DOHH2 (cell line): Measurements from ENCODE around the gene DDX59.

Experiments
- H3F3A ChIP-seq: fragments of 200-600 bp; sonication (generic), shearing (Covaris generic); 2 replicates; pipeline ENCODE4 v1.6.0; 2016; ENCODE audit warnings: antibody characterized with exemption, mild to moderate bottlenecking; ENCODE audit not compliant: control insufficient read depth, insufficient read depth
- H3K27ac ChIP-seq: fragments of 200-600 bp; sonication (generic); 2 replicates; pipeline ENCODE4 v1.5.1; 2014; ENCODE audit warnings: low read depth, mild to moderate bottlenecking, low read length, moderate library complexity
- H3K27me3 ChIP-seq: fragments of 200-600 bp; sonication (generic); 2 replicates; pipeline ENCODE4 v1.6.1; 2014; ENCODE audit warnings: mild to moderate bottlenecking, low read length, mixed read lengths; ENCODE audit not compliant: control insufficient read depth
- H3K36me3 ChIP-seq: fragments of 200-600 bp; sonication (generic); 2 replicates; pipeline ENCODE4 v1.6.1; 2014; ENCODE audit warnings: mild to moderate bottlenecking, low read length, moderate library complexity, mixed read lengths; ENCODE audit not compliant: control insufficient read depth
- H3K4me1 ChIP-seq: fragments of 200-600 bp; sonication (generic); 2 replicates; pipeline ENCODE4 v1.6.1; 2014; ENCODE audit warnings: mild to moderate bottlenecking, low read length, mixed read lengths; ENCODE audit not compliant: control insufficient read depth
- H3K4me2 ChIP-seq: fragments of 200-600 bp; sonication (generic); 2 replicates; pipeline ENCODE4 v1.6.0; 2014; ENCODE audit warnings: mild to moderate bottlenecking, low read length, moderate library complexity
- H3K4me3 ChIP-seq: fragments of 200-600 bp; sonication (generic); 2 replicates; pipeline ENCODE4 v1.5.1; 2014; ENCODE audit warnings: mild to moderate bottlenecking, low read length, mixed read lengths
- H3K79me2 ChIP-seq: fragments of 200-600 bp; sonication (generic); 2 replicates; pipeline ENCODE4 v1.6.1; 2014; ENCODE audit warnings: mild to moderate bottlenecking, low read length, mixed read lengths; ENCODE audit not compliant: control insufficient read depth
- H3K9me2 ChIP-seq: fragments of 200-600 bp; sonication (generic); replicated peaks from 2 replicates; pipeline ENCODE4 v1.6.1; 2014; ENCODE audit warnings: mild to moderate bottlenecking, low read length, mixed read lengths; ENCODE audit not compliant: control insufficient read depth
- H3K9me3 ChIP-seq: fragments of 200-600 bp; sonication (generic); 2 replicates; pipeline ENCODE4 v1.6.1; 2014; ENCODE audit warnings: antibody characterized with exemption, low read length, mixed read lengths; ENCODE audit not compliant: control insufficient read depth, insufficient read depth
- H4K20me1 ChIP-seq: fragments of 200-600 bp; sonication (generic); 2 replicates; pipeline ENCODE4 v1.6.0; 2014; ENCODE audit warnings: low read depth, mild to moderate bottlenecking, antibody characterized with exemption, low read length, moderate library complexity; ENCODE audit not compliant: control insufficient read depth, insufficient read depth
- CTCF ChIP-seq: fragments of 200-600 bp; sonication (generic); IDR thresholded peaks from one replicate; pipeline ENCODE4 v1.5.1; 2014; ENCODE audit warnings: antibody characterized with exemption, mild to moderate bottlenecking, low read depth, low read length; ENCODE audit not compliant: poor library complexity, severe bottlenecking
- EZH2phosphoT487 ChIP-seq: fragments of 200-600 bp; sonication (generic); IDR thresholded peaks from 2 replicates; pipeline ENCODE4 v1.6.1; 2017; ENCODE audit warnings: borderline replicate concordance, mild to moderate bottlenecking, antibody characterized with exemption, low read length, moderate library complexity, mixed read lengths

DDX59 gene

GRCh38 chr1:200652378-200652777 lies 17.3 kb downstream of the DDX59 start:
- Histone ChIP-seq H3K9me3 (no peaks in the 10 kb centered on the region), H3K36me3 (peaks cover 8% of the 10 kb centered on the region; the same call in 1 of the 2 replicates), H3K4me3 (no peak overlapping the region), H3K27me3 (no peaks in the 10 kb centered on the region), H3K79me2 (no peaks in the 10 kb centered on the region), H3K27ac (no peak overlapping the region), H3F3A (no peaks in the 10 kb centered on the region), H3K9me2 (no peaks in the 10 kb centered on the region), H4K20me1 (no peaks in the 10 kb centered on the region), H3K4me2 (no peak overlapping the region), H3K4me1 (no peaks in the 10 kb centered on the region)
- TF ChIP-seq CTCF, result no peak
- no peak for TF ChIP-seq EZH2phosphoT487

GRCh38 chr1:200646515-200646914 lies 23.2 kb downstream of the DDX59 start:
- Histone ChIP-seq H3K79me2 (no peaks in the 10 kb centered on the region), H3K4me2 (no peak overlapping the region), H4K20me1 (no peaks in the 10 kb centered on the region), H3K9me2 (no peaks in the 10 kb centered on the region), H3K4me1 (no peaks in the 10 kb centered on the region), H3K4me3 (no peak overlapping the region), H3K27me3 (no peaks in the 10 kb centered on the region), H3K9me3 (no peaks in the 10 kb centered on the region), H3F3A (no peaks in the 10 kb centered on the region), H3K27ac (no peak overlapping the region), H3K36me3 (peaks cover 8% of the 10 kb centered on the region)
- TF ChIP-seq EZH2phosphoT487 (no peak), CTCF (no peak)

GRCh38 chr1:200644021-200644420 lies 25.7 kb downstream of the DDX59 start:
- Histone ChIP-seq H3K79me2 (no peaks in the 10 kb centered on the region), H3K9me2 (no peaks in the 10 kb centered on the region), H3K4me1 (no peaks in the 10 kb centered on the region), H3F3A (no peaks in the 10 kb centered on the region), H3K4me2 (no peak overlapping the region), H3K9me3 (no peaks in the 10 kb centered on the region), H3K27ac (no peak overlapping the region), H4K20me1 (no peaks in the 10 kb centered on the region), H3K36me3 (peaks cover 8% of the 10 kb centered on the region), H3K4me3 (no peak overlapping the region), H3K27me3 (no peaks in the 10 kb centered on the region)
- TF ChIP-seq CTCF, result no peak
- no peak for TF ChIP-seq EZH2phosphoT487

- no peaks in the 10 kb centered on the region for H3K4me1 ChIP-seq
- H3K27me3 ChIP-seq, result no peaks in the 10 kb centered on the region
- no peak overlapping the region for H3K4me2 ChIP-seq
- H3K27ac ChIP-seq, result no peak overlapping the region
- no peaks in the 10 kb centered on the region for H3K9me2 ChIP-seq
- H3F3A ChIP-seq, result no peaks in the 10 kb centered on the region
- H4K20me1 ChIP-seq, result no peaks in the 10 kb centered on the region
- H3K9me3 ChIP-seq, result no peaks in the 10 kb centered on the region
- no peak for TF ChIP-seq EZH2phosphoT487
- TF ChIP-seq CTCF, result no peak
- H3K79me2 ChIP-seq, result no peaks in the 10 kb centered on the region
- no peak overlapping the region for H3K4me3 ChIP-seq
- H3K36me3 ChIP-seq, result no peaks in the 10 kb centered on the region; the same call in 1 of the 2 replicates
These were observed 27.2 kb downstream of the DDX59 start for GRCh38 chr1:200642481-200642880.
